GM21529 (cell line): ENCODE measurements around the gene CHD1.

Experiments
- ATAC-seq: cut with Tn5 transposase; IDR thresholded peaks from one replicate; pipeline ENCODE4 v1.9.1; 2021; ENCODE audit not compliant: unreplicated experiment

CHD1 gene

DNA sequence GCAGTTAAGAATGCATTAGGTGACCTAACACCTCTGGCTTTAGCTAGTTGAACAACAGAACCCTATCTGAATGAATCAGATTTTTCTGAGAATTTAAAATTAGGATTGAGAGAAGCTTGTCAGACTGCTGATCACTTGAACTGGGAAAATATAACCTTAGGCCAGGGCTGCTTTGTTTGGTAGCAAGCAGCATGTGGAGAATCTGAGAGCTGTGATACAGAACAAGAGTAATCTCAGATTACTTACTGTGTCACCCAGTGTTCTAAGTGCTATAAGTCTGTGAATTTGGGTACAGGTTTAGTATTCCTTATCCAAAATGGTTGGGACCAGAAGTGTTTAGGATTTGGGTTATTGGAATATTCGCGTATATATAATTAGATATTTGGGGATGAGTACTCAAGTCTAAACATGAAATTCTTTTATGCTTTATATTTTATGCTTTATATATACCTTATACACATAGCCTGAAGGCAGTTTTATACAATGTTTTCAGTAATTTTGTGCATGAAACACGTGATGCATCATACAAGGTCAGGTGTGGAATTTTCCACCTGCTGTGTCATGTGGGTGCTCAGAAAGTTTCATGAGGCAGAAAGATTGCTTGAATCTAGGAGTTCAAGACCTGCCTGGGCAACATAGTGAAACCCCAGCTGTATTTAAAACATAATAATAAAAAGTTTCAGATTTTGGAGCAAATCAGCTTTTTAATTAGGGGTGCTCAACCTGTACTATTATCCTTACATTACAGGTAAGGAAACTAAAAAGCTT is 8.3 kb upstream of the CHD1 start:
- no peak for ATAC-seq

DNA sequence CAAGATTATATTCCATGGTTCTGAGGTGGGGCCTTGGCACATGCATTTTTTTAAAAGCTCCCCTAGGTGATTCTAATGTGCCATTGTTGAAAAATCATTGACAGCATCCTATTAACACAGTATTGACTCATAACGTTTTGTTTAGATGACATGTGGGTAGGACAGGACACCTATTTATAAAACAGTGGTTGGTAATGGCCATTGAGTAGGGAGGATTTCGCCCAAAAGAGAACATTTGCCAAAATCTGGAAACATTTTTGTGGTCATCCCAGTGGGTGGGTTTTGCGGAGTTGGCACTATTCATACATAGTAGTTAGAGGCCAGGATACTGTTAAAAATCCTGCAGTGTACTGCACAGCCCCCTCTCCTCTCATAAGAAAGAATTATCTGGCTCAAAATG is 6.4 kb upstream of the CHD1 start:
- ATAC-seq, result no peak

- ATAC-seq, result no peak
These were observed 5.7 kb upstream of the CHD1 start for GRCh38 chr5:98934546-98934945.

DNA sequence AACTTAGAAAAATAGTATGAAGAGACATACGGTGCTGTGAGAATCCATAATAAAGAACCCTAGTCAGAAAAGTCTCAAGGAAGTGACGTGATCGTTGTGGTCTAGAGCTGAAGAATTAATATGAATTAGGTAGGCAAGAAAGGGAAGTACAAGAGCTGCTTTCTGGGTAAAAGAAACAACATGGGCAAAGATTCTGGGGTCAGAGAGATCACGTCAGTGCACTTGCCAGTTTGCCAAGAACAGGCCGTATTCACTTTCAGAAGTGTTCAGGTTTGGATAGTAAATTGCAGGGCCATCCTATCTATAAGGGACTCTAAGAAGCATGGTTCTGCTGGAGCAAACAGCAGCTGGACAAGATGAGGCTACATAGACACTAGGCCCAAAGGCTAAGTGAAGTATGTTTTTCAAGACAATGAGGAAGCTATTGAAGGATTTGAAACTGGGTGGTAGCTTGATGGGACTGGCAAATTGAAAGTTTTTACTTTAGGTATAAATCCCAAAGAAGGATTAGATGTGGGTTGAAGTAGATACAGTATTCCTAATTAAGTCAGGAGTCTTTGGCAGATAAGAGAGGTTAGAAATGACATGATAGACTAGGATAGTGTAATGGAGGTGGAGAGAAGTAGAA is 4.8 kb upstream of the CHD1 start:
- ATAC-seq, result peak; percentile 24

DNA sequence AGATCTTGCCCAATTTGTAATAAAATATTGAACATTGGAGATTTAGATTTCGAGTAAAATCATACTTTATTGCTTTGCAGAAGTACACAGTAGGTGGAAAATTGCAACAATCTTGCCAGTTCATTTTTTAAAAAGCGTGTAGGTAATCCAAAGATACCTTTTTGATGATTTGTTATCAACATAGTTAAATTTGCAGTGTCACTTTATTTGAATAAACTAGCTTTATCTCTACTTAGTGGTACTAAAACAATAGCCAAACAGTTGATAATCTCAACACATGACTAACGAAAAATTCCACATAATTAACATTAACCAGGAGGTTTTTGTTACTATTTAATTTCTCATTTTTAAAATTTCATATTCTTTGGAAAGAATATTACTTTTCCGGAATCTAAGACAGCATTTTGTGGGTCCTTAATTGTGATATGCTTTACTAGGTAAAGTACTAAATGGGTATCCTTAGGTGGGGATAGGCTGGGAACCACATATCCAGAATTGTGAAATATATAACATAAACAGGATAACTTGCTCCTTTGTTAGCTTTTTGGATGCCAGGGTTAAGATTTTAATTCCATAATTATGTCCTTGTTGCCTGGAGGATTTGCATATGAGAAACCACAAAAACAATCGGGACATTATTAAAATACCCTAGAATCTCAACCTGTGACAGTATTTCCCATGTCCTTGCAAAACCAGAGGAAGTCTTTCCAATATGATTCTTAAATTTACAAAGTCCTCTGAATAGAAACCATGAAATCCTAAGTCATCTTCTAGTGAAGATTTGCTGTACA is 2.4 kb upstream of the CHD1 start:
- ATAC-seq, result no peak

GRCh38 chr5:98929710-98930298 is 997 bp upstream of the CHD1 start:
- ATAC-seq, result no peak

DNA sequence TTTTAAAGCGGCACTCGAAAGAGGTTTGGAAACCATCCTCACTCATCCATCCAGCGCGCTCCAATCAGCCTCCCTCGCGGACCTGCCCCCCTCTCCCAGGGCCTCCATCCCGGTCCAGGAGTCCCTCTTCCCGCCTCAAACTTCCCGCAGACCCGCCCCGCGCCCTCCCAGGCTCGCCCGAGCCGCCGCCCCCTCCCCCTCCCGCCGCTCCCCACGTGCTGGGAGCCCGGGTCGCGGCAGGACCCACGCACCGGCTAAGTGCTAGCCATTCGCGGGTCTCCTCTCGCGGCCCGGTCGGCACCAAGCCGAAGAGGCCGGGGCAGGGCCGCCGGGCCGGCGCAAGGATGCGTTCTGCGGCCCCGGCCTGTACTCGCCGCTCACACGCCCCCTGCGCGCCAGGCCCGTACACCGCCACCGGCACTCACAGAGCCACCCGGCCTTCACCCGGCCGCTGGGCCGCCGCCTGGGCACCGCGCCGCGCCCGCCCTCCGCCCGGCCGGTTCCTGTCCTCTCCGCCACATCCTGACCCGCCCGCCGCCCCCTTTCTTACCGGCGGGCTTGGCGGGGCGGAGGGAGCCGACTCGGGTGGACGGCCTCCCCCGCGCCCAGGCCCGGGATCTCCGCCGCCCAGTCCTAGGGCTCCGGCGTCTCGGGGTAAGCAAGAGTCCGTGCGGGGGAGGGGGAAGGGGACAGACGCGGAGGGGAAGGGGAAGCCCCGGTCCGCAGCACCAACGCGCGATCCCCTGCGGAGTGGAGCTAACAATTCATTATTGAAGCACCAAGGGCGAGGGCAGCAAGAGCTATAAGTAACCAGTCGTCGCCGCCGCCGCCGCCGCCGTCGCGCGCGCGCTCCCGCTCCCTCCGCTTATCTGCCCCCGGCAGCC is 576 bp downstream of the CHD1 start:
- peak; percentile 26 for ATAC-seq

GRCh38 chr5:98927242-98927988 is 1.4 kb downstream of the CHD1 start:
- peak; percentile 22 for ATAC-seq

- ATAC-seq, result no peak
These were observed 4.8 kb downstream of the CHD1 start for GRCh38 chr5:98923966-98924365.

DNA sequence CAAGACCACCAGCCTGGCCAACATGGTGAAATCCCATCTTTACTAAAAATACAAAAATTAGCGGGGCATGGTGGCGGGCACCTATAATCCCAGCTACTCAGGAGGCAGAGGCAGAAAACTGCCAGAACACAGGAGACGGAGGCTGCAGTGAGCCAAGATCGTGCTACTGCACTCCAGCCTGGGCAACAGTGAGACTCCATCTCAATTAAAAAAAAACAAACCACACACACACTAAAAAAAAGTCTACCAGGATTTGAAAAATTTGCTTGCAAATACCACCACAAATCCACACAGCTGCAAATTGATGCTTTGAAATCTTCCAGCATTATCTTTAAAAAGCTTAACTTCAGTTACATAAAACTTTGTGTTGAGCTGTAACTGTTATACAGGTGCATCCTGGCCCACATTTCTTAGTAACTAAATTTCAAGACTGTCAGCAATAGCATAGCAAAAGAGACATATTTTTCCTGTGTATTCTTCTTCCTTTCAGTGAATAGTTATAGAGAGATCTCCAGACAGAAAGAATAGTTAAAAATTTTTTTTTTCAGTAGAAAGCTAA is 6.8 kb downstream of the CHD1 start:
- ATAC-seq, result no peak

GRCh38 chr5:98917433-98917832 is 11.4 kb downstream of the CHD1 start:
- ATAC-seq, result peak; percentile 40

GRCh38 chr5:98916540-98916939 is 12.3 kb downstream of the CHD1 start:
- ATAC-seq, result no peak

DNA sequence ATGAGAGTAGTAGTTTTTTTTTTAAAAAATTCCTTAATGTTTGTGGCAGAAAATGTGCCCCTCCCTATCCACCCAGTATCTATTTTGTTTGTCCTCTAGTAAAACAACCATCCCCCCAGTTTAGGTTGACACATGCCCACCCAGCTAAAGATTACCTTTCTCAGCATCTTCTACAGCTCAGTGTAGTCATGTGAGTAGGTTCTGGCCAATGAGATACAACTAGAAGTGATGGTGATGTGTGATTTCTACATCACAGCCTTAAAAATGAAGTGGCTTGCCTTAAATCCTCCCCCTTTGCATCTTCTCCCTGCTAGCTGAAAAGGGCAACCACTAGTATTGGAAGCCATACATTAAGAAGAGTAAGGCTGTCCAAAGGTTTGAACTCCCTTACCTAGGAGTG is 14.9 kb downstream of the CHD1 start:
- no peak for ATAC-seq

DNA sequence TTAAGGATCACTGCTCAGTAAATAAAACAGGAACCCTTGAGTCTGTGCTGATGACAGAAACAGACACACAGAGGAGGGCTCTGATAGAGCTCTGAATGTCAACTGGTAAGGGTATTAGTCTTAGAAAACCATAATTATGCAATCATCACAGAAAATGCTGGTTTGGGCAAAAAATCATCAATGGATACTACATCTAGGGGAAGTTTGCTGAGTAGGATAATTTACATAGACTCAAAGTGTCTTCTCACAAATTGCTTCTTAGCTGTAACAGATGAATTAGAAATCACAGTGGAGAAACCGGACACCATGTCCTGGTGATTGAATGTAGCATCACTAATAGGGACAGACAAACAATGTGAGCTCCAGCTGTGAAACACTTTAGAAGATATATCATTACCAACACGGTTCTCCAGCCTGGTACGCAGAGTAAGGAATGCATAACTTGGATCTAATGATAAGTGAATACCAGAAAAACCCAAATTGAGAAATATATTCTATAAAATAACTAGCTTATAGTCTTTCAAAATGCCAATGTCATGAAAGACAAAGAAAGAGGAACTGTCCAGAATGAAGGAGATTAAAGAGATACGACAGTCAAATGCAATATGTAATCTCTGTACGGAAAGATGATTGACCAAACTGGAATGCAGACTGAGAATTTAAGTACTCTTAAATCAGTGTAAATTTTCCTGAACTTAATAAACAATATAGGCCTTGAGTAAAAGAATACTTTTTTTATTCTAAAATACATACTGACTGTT is 17.3 kb downstream of the CHD1 start:
- ATAC-seq, result no peak

DNA sequence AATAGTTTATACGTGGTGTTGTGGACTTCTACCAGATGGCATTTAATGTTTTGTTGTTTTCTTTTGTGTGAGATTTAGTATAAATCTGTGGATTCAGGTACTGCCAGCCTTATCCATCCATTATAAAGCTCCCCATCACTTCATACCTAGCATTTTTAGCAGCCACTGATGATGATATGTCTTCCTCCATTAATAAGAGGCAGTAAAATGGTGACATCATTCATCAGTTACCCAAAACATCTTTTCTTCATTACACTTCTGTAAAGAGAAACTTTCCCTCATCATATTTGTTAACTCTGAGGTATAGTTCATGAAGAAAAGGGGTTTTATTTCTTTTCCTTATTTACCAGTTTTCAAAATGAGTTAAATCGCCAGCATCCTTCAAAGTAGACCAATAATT is 19.4 kb downstream of the CHD1 start:
- no peak for ATAC-seq

GRCh38 chr5:98907951-98908350 is 20.9 kb downstream of the CHD1 start:
- no peak for ATAC-seq

GRCh38 chr5:98906756-98907355 is 22.0 kb downstream of the CHD1 start:
- no peak for ATAC-seq

DNA sequence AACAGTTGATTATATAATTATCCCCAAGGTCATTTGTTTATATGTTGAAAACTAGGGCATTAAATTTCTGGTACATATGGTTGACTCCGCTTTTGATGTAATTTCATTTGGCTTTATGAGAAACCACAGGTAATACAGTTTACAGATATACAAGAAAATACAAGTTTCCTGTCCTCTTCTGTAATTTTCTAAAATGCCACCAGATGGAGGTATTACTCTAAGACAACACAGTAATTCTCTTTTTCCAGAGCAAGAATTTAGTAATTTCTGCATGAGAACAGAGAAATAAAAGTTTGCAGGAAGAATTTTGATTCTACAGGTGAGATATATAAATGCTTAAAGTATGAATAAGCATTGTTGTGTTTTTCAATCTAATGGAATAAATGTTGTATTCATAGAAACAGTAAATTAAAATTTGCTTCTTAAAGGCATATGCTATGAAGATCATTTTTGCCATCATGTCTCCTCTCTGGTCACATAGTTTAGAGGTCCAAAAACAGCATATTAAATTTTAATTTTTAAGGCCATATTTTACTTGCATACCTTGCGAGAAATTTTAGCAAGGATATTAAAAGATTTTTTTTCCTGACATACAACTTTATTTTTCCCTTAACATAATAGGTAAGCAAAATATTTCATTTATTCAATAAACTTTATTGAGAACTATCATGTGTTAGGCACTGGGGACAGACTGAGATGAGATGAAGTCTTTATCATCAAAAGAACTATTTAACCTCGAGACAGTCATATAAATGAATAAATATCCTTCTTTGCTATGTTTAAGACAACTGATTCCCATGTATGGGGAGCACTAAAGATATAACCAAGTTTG is 22.7 kb downstream of the CHD1 start:
- ATAC-seq, result peak; percentile 56
